NCI-H2196 treated with DMSO at 0.1 percent for 48 hours (cell line): ENCODE measurements around the gene TREML4.

ENCODE experiments used
- DNase-seq: peaks from one replicate; lab custom pipeline; 2025; ENCODE audit not compliant: unreplicated experiment; lab: John Stamatoyannopoulos, UW

Gene TREML4

GRCh38 chr6:41252401-41253169 lies 24.4 kb downstream of the TREML4 start:
- DNase-seq: no peak

- no peak for DNase-seq
Observed at GRCh38 chr6:41255110-41255509, 27.0 kb downstream of the TREML4 start.

- DNase-seq: no peak
Observed at GRCh38 chr6:41255638-41256246, 27.6 kb downstream of the TREML4 start.

- DNase-seq: no peak
Observed at GRCh38 chr6:41256383-41256782, 28.2 kb downstream of the TREML4 start.

- peak; percentile 6 for DNase-seq
Observed at GRCh38 chr6:41257369-41258195, 29.4 kb downstream of the TREML4 start.

GRCh38 chr6:41258196-41258493 lies 30.0 kb downstream of the TREML4 start:
- no peak for DNase-seq

- no peak for DNase-seq
Observed at GRCh38 chr6:41262401-41262800, 34.3 kb downstream of the TREML4 start.

GRCh38 chr6:41263267-41263666 lies 35.1 kb downstream of the TREML4 start:
- no peak for DNase-seq

- DNase-seq: no peak
Observed at GRCh38 chr6:41266541-41266940, 38.4 kb downstream of the TREML4 start.

- no peak for DNase-seq
Observed at GRCh38 chr6:41268478-41268877, 40.3 kb downstream of the TREML4 start.

- no peak for DNase-seq
Observed at GRCh38 chr6:41269166-41269565, 41.0 kb downstream of the TREML4 start.

GRCh38 chr6:41269716-41270115 lies 41.6 kb downstream of the TREML4 start:
- no peak for DNase-seq

- no peak for DNase-seq
Observed at GRCh38 chr6:41271901-41272395, 43.8 kb downstream of the TREML4 start.

GRCh38 chr6:41272591-41273240 lies 44.6 kb downstream of the TREML4 start:
- no peak for DNase-seq

GRCh38 chr6:41273714-41274113 lies 45.6 kb downstream of the TREML4 start:
- DNase-seq: no peak

- no peak for DNase-seq
Observed at GRCh38 chr6:41274256-41274655, 46.1 kb downstream of the TREML4 start.

GRCh38 chr6:41275489-41275888 lies 47.3 kb downstream of the TREML4 start:
- DNase-seq: no peak

- DNase-seq: no peak
Observed at GRCh38 chr6:41277605-41278004, 49.5 kb downstream of the TREML4 start.

GRCh38 chr6:41278699-41279405 lies 50.7 kb downstream of the TREML4 start:
- peak; percentile 67 for DNase-seq

GRCh38 chr6:41280381-41281057 lies 52.4 kb downstream of the TREML4 start:
- DNase-seq: no peak
